ENCODE data around the gene DCAF6. TPM values are rescaled to one million over a fixed set of nuclear protein-coding genes. Genes with fewer than 3 reads are reported as not detected.
"Not testable (repeated sequence)": the region's sequence is repeated elsewhere in the genome, so short reads cannot be mapped to it uniquely, and the experiment has no call there.

The DCAF6 gene
- total RNA-seq, 1 donor from 2014 or later = 42.7 TPM

DNA sequence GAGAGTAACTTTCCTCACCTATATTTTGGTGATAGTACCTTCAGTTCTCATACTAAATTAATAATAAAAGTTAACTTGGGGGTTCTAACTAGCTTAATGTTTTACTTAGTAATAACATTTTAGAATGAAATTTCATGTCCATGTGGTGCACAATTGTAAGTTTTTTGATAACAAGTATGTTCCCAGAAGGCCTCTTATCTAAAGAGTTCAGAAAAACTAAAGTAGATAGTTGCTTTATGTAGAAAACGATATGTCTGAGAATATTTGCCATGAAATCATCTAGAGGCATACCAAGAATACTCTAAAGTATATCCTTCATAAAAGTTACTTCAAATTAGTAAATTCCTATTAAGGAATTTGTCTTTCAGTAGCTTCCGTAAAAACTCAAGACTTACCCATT is 12.4 kb upstream of the DCAF6 start:
- Mint-ChIP-seq H3K36me3 (ENCODE audit: insufficient read depth) (peaks cover 10% of the 10 kb centered on the region), H3K4me3 (ENCODE audit: low read depth) (no peak overlapping the region), H3K9me3 (ENCODE audit: low read depth) (no peaks in the 10 kb centered on the region), H3K4me1 (ENCODE audit: low read depth) (peaks cover 46% of the 10 kb centered on the region), H3K27ac (no peak overlapping the region), H3K27me3 (no peaks in the 10 kb centered on the region)
- no peak for DNase-seq (ENCODE audit: low spot score, unreplicated experiment)
- TF ChIP-seq, protein P1, sequence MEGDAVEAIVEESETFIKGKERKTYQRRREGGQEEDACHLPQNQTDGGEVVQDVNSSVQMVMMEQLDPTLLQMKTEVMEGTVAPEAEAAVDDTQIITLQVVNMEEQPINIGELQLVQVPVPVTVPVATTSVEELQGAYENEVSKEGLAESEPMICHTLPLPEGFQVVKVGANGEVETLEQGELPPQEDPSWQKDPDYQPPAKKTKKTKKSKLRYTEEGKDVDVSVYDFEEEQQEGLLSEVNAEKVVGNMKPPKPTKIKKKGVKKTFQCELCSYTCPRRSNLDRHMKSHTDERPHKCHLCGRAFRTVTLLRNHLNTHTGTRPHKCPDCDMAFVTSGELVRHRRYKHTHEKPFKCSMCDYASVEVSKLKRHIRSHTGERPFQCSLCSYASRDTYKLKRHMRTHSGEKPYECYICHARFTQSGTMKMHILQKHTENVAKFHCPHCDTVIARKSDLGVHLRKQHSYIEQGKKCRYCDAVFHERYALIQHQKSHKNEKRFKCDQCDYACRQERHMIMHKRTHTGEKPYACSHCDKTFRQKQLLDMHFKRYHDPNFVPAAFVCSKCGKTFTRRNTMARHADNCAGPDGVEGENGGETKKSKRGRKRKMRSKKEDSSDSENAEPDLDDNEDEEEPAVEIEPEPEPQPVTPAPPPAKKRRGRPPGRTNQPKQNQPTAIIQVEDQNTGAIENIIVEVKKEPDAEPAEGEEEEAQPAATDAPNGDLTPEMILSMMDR (IDR thresholded peaks at IDR 0.05; ENCODE audit: unreplicated experiment) = no peak

DNA sequence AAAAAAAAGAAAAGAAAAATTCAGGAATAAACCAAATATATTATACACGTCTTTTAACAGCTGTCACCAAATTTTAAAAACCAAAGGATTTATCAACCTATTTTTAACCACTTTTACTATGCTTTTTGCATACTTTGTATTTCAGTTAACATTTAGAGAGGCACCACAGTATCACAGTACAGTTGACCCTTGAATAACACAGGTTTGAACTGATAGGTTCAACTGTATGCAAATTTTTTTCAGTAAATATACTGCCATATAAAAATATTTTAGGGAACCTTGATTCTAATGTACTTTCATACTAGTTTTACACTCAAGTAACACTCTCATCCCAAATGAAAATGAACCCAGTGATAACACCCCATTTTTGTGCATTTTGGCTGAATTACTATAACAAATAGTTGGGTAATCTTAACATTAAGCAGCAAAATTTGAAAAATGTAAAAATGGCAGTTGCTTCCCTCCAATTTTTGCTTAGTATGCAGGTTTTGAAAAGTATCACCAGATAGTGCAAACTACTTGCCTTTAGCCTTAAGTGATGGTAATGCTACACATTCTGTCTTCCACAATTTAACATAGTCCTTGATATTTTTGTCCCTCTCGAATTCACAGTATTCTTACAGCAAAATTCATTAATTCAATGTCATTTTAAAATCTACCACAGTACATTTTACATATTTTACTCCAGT is 11.8 kb upstream of the DCAF6 start:
- Mint-ChIP-seq H3K27me3 (no peaks in the 10 kb centered on the region), H3K9me3 (ENCODE audit: low read depth) (no peaks in the 10 kb centered on the region), H3K4me1 (ENCODE audit: low read depth) (peaks cover 48% of the 10 kb centered on the region), H3K4me3 (ENCODE audit: low read depth) (no peak overlapping the region), H3K27ac (no peak overlapping the region), H3K36me3 (ENCODE audit: insufficient read depth) (peaks cover 10% of the 10 kb centered on the region)
- DNase-seq (ENCODE audit: low spot score, unreplicated experiment) = no peak
- TF ChIP-seq, protein P1 (IDR thresholded peaks at IDR 0.05; ENCODE audit: unreplicated experiment) = no peak

DNA sequence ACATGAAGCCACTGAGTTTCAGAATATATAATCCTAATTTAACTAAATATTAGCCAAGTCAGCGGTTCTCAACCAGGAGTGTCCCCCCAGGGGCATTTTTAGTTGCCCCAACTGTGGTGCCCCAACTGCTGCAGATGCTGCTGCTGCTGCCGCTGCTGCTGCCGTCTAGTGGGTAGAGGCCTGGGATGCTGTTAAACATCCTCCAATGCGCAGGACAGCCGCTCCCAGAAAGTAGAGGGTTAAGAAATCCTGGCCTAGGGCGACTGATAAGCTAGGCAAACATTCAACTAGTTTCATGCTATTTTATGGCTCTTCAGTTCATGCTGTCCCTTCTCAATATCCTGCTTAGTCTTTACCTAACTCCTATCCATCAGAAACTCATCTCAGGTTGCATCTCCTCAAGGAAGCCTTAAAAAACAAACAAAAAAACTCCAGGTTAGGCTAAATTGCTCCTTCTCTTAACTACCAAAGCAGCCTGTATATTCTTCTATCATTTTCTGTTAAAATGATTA is 9.9 kb upstream of the DCAF6 start:
- TF ChIP-seq, protein P1 (IDR thresholded peaks at IDR 0.05; ENCODE audit: unreplicated experiment) = peak; percentile 38
- peak overlapping the region; percentile 65 for H3K4me3 Mint-ChIP-seq (ENCODE audit: low read depth)
- peaks cover 54% of the 10 kb centered on the region for H3K4me1 Mint-ChIP-seq (ENCODE audit: low read depth)
- H3K27ac Mint-ChIP-seq = peak overlapping the region; percentile 87
- DNase-seq (ENCODE audit: low spot score, unreplicated experiment) = no peak
- no peaks in the 10 kb centered on the region for H3K27me3 Mint-ChIP-seq
- peaks cover 10% of the 10 kb centered on the region for H3K36me3 Mint-ChIP-seq (ENCODE audit: insufficient read depth)
- no peaks in the 10 kb centered on the region for H3K9me3 Mint-ChIP-seq (ENCODE audit: low read depth)

DNA sequence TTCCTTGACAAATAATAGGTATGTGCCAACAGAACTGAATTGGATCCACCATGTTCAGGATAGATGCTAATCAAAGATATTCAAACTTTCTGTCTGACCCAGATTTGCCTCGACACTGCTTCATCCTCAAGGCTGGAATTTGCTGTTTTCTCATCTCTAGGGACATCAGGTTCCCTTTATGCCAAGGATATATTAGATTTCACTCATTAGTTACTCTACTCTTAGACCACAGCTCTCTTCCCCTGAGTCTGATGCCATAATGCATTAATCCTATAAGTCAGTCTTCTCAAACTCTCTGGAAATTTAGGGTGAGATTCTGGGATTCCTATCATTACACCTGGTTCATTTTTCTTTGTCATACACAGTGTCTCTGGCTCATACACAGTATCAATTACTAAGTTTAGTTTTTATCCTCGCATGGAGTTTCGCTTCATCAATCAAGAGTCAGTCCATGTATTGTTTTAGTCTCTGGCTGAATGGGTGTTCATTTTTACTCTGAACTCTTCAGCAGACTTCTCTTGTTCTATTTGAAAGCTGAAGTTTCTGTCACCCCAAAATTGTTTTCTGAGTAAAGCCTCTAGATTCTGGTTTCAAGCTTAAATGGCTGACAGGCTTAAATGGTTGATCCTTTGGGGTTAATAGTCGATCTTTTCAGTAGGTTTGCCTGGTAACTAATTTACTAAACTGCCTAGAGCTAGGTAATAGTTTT is 9.3 kb upstream of the DCAF6 start:
- H3K27ac Mint-ChIP-seq = peak overlapping the region; percentile 87
- no peak for DNase-seq (ENCODE audit: low spot score, unreplicated experiment)
- H3K36me3 Mint-ChIP-seq (ENCODE audit: insufficient read depth) = peaks cover 10% of the 10 kb centered on the region
- H3K27me3 Mint-ChIP-seq = no peaks in the 10 kb centered on the region
- H3K9me3 Mint-ChIP-seq (ENCODE audit: low read depth) = no peaks in the 10 kb centered on the region
- TF ChIP-seq, protein P1 (IDR thresholded peaks at IDR 0.05; ENCODE audit: unreplicated experiment) = no peak
- H3K4me3 Mint-ChIP-seq (ENCODE audit: low read depth) = peak overlapping the region; percentile 65
- peaks cover 51% of the 10 kb centered on the region for H3K4me1 Mint-ChIP-seq (ENCODE audit: low read depth)

DNA sequence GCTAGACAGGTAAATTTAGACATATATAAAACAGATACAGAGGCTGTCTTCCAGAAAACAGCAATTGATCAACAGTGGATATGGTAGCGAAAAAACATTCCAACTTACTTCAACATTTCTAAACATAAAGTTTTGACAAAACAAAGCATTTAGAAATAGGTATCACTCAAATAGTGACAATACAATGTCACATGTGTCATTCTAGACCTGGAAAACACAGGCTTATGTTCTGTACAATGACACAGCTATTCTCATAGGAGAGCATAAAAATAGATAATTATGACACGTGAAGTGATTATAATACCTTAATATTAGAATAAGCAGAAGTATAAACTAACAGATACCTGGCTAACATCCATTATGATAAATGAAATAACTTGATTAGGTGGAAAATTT is 8.0 kb upstream of the DCAF6 start:
- TF ChIP-seq, protein P1 (IDR thresholded peaks at IDR 0.05; ENCODE audit: unreplicated experiment) = no peak
- H3K4me3 Mint-ChIP-seq (ENCODE audit: low read depth) = peak overlapping the region; percentile 65
- no peaks in the 10 kb centered on the region for H3K36me3 Mint-ChIP-seq (ENCODE audit: insufficient read depth)
- no peaks in the 10 kb centered on the region for H3K9me3 Mint-ChIP-seq (ENCODE audit: low read depth)
- peaks cover 43% of the 10 kb centered on the region for H3K4me1 Mint-ChIP-seq (ENCODE audit: low read depth)
- no peaks in the 10 kb centered on the region for H3K27me3 Mint-ChIP-seq
- H3K27ac Mint-ChIP-seq = peak overlapping the region; percentile 37
- no peak for DNase-seq (ENCODE audit: low spot score, unreplicated experiment)

DNA sequence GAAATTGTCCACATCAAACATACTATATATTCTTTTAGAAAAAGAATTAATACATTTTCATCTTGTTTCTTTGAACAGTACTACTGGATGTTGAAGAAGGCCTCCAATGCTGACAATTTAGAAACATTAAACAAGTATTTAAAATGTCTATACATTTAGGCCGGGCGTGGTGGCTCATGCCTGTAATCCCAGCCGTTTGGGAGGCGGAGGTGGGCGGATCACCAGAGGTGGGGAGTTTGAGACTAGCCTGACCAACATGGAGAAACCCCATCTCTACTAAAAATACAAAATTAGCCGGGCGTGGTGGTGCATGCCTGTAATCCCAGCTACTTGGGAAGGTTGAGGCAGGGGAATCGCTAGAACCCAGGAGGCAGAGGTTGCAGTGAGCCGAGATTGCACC is 7.6 kb upstream of the DCAF6 start:
- not testable (repeated sequence) for H3K36me3 Mint-ChIP-seq (ENCODE audit: insufficient read depth); H3K9me3 Mint-ChIP-seq (ENCODE audit: low read depth); DNase-seq (ENCODE audit: low spot score, unreplicated experiment); H3K27ac Mint-ChIP-seq; H3K27me3 Mint-ChIP-seq; H3K4me3 Mint-ChIP-seq (ENCODE audit: low read depth)
- peaks cover 44% of the 10 kb centered on the region for H3K4me1 Mint-ChIP-seq (ENCODE audit: low read depth)
